ENCODE data around the gene COMMD6.

The COMMD6 gene

DNA sequence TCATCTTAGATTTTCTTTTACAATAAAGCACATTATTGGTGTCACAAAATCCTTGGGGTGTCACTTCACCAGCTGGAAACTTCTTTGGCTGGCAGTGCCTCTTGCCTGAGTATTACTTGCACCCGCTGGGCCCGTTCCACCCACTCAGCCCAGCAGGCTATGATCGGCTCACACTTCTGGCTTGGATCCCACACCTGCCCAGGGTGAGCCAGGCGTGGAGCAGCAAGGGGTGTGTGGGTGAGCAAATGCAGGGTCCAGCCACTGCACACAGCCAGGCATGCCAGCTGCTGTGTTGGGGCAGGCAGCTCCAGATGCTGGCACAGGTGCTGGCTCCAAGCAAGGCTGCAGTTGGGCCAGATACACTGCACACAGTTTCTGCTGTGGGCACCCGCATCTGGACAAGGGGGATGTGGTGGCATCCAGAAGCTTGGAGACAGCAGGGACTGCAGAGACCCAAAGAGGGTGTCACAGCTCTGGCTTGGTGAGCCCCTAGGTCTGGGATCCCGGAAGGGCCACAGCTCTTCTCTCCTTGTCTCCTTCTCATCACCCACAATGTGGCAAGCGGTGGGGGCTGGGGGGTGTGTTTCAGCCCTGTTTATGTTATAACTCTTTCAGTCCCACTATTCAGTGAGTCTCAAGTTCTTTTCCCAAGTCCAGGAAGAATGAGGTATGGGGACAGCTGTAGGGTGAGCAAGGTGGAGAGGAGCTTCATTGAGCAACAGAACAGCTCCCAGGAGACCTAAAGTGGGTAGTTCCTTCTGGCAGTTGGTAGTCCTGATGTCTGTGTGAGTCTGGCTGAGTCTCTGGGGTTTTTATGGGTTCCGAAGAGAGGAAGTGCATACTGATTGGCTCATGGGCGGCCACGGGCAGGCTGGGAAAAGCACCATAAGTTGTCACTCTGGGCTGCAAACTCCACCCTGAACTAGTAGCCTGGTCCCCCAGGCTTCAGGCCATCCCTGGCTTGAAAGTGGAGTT lies 30.3 kb downstream of the COMMD6 start:
- peak overlapping the region; percentile 64 for H3K27ac ChIP-seq

DNA sequence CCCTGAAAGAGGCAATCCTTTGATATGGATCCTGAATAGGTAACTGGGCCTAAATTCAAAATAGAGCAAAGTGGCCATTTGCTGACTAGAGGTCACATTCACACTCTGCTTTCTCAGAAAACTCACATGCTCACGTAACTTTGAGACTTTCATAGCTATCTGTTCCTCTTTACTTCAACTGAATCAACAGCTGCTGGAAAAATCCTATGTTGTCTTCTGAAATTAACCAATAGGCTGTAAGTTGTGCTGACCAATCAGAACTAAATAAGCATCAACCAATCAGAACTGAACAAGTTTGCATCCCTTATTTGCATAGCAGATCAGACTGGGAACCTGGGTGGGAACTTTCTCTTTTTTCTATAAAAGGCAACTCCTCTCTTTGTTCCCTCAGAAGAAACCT lies 31.6 kb downstream of the COMMD6 start:
- Histone ChIP-seq H4K20me1 (no peaks in the 10 kb centered on the region), H3K36me3 (no peaks in the 10 kb centered on the region), H3K27me3 (no peaks in the 10 kb centered on the region), H3K4me3 (no peak overlapping the region), H3K9me3 (peaks cover 14% of the 10 kb centered on the region), H3K27ac (no peak overlapping the region), H3K4me2 (no peak overlapping the region), H3K9ac (no peak overlapping the region), H3K4me1 (peaks cover 63% of the 10 kb centered on the region)
- no peak for TF ChIP-seq Cebpa-rat (IDR thresholded peaks at IDR 0.05)

More for the DNA sequence above, 30.3 kb downstream of the COMMD6 start:
- Histone ChIP-seq H3K4me1 (peaks cover 72% of the 10 kb centered on the region), H3K4me2 (peak overlapping the region; percentile 67), H3K27me3 (no peaks in the 10 kb centered on the region), H3K9me3 (peaks cover 14% of the 10 kb centered on the region), H3K36me3 (no peaks in the 10 kb centered on the region), H4K20me1 (no peaks in the 10 kb centered on the region), H3K9ac (no peak overlapping the region), H3K4me3 (peak overlapping the region; percentile 23)
- TF ChIP-seq Cebpa-rat (IDR thresholded peaks at IDR 0.05) = peak; percentile 64

DNA sequence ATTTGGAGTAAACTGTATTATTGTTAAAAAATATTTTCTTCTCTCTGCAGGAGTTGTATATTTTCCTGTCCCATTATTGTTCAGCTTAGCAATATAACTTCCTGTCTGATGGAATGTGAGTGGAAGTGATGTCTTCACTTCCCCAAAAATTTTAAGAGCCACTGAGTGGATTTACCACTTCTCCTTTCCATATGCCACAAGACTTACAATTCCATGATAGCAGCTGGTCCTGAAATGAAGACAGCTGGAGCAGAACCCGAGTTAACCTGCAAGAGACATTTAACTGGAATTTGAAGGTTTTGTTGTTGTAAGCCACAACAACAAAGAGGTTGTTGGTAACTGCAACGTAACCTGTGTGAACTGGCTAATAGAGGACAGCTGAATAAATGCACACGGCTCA lies 32.3 kb downstream of the COMMD6 start:
- peaks cover 57% of the 10 kb centered on the region for H3K4me1 ChIP-seq
- peak overlapping the region; percentile 10; the same call in 1 of the 2 replicates for H3K4me2 ChIP-seq
- H3K4me3 ChIP-seq = no peak overlapping the region
- no peaks in the 10 kb centered on the region for H4K20me1 ChIP-seq
- H3K9ac ChIP-seq = no peak overlapping the region
- no peaks in the 10 kb centered on the region for H3K27me3 ChIP-seq
- no peak overlapping the region for H3K27ac ChIP-seq
- H3K36me3 ChIP-seq = no peaks in the 10 kb centered on the region
- no peak for TF ChIP-seq Cebpa-rat (IDR thresholded peaks at IDR 0.05)
- H3K9me3 ChIP-seq = peaks cover 14% of the 10 kb centered on the region

DNA sequence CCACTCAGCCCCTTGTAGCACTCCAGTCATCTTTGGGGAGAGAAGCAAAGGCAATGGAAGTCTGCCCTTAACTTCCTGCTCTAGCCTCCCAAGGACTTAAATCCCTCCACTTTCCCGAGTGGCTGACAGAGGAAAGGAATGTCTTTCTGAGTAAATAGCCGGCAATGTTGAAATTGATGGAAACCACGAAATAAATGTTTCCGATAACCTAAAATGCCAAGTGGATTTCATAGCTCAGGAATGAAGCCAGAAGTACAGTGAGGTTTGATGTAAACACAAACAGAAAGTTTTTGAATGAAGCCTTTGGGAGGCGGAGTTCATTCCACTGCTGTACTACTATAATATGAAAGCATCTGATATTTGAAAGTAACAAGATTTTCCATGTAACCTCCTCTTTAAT lies 41.7 kb downstream of the COMMD6 start:
- no peak overlapping the region for H3K27ac ChIP-seq

DNA sequence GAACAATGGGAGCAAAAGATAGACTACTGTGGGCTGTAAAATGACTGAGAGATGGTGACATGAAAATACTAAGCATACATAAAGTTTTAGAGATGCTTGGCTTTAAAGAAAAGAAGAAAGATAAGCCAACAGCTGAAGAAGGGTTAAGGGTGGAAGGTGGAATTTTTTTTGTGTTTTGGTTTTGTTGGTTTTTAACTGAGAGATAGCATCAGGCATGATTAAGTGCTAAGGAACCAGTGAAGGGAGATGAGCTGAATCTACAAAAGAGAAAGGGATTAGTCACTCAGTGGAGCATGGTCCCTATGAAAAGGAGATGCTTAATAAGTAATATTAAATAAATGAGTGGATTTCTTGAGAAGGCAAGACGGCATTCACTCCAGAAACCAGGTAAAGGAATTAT lies 43.1 kb downstream of the COMMD6 start:
- no peak for TF ChIP-seq Cebpa-rat (IDR thresholded peaks at IDR 0.05)
- H3K9me3 ChIP-seq = no peaks in the 10 kb centered on the region

More for the DNA sequence above, 41.7 kb downstream of the COMMD6 start:
- H3K4me3 ChIP-seq = no peak overlapping the region
- H3K4me1 ChIP-seq = no peaks in the 10 kb centered on the region
- H4K20me1 ChIP-seq = no peaks in the 10 kb centered on the region
- H3K9ac ChIP-seq = no peak overlapping the region
- no peaks in the 10 kb centered on the region for H3K9me3 ChIP-seq
- H3K36me3 ChIP-seq = no peaks in the 10 kb centered on the region
- TF ChIP-seq Cebpa-rat (IDR thresholded peaks at IDR 0.05) = no peak
- no peak overlapping the region for H3K4me2 ChIP-seq
- H3K27me3 ChIP-seq = no peaks in the 10 kb centered on the region

DNA sequence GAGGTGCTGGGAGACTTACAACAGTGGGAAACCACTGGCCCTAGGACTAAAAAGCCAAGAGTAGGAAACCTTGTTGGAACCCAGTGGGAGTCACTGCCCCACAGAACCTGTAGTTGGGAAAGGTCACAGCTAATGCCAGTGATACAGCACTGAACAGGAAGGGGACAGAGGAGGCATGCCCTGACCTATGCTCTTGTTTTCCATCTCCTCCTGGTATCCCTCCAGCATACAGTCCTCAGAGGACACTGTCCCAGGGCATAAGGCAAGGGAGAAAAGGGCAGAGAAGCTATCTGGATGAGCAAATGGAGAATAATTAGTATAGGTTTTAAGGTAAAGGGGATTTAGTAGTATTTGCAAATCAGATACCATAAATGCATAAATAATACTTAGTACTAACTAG lies 44.5 kb downstream of the COMMD6 start:
- no peak overlapping the region for H3K27ac ChIP-seq
- H4K20me1 ChIP-seq = no peaks in the 10 kb centered on the region
- no peak overlapping the region for H3K9ac ChIP-seq
- H3K36me3 ChIP-seq = no peaks in the 10 kb centered on the region
- no peak overlapping the region for H3K4me2 ChIP-seq
- no peaks in the 10 kb centered on the region for H3K27me3 ChIP-seq
- H3K4me3 ChIP-seq = no peak overlapping the region
- H3K4me1 ChIP-seq = peaks cover 9% of the 10 kb centered on the region
- H3K9me3 ChIP-seq = no peaks in the 10 kb centered on the region
- no peak for TF ChIP-seq Cebpa-rat (IDR thresholded peaks at IDR 0.05)

More for the DNA sequence above, 43.1 kb downstream of the COMMD6 start:
- H3K4me3 ChIP-seq = no peak overlapping the region
- no peak overlapping the region for H3K4me2 ChIP-seq
- H4K20me1 ChIP-seq = no peaks in the 10 kb centered on the region
- no peak overlapping the region for H3K27ac ChIP-seq
- no peak overlapping the region for H3K9ac ChIP-seq
- H3K27me3 ChIP-seq = no peaks in the 10 kb centered on the region
- H3K4me1 ChIP-seq = peaks cover 6% of the 10 kb centered on the region
- H3K36me3 ChIP-seq = no peaks in the 10 kb centered on the region

DNA sequence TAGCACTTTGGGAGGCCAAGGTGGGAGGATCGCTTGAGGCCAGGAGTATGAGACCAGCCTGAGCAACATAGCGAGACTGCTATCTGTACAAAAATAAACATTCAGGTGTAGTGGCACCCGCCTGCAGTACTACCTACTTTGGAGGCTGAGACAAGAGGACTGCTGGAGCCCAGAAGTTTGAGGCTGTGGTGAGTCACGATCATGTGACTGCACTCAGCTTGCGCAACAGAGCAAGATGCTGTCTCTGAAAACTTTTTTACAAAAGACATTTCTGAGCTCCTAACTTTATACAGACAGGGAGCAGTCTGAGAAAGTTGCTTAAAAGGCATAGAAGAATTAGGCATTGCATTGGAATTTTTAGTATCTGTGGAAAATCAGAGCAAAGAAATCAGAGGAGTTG lies 45.3 kb downstream of the COMMD6 start:
- H3K4me3 ChIP-seq = no peak overlapping the region
- no peak overlapping the region for H3K27ac ChIP-seq
- H3K9me3 ChIP-seq = no peaks in the 10 kb centered on the region
- no peaks in the 10 kb centered on the region for H4K20me1 ChIP-seq
- no peak overlapping the region for H3K4me2 ChIP-seq
- H3K9ac ChIP-seq = no peak overlapping the region
- H3K27me3 ChIP-seq = no peaks in the 10 kb centered on the region
- no peaks in the 10 kb centered on the region for H3K36me3 ChIP-seq
- peaks cover 10% of the 10 kb centered on the region for H3K4me1 ChIP-seq
- TF ChIP-seq Cebpa-rat (IDR thresholded peaks at IDR 0.05) = peak; percentile 59; the same call in 1 of the 2 replicates

DNA sequence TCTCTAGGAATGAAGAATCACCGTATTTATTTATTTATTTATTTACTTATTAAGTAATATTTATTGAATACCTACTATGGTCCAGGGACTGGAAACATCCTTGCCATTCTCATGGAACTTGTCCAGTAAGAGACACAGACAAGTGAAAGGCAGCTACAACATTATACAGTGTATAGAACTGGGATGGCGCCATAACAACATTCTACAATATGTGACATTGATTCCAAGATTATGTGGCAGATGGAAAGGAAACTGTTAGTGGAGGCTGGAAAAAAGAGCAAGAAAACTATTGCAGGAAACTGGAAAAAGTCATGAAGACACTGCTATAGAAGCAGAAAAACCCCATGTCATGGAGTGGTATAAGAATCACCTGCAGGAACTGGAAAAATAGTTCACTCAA lies 46.3 kb downstream of the COMMD6 start:
- Histone ChIP-seq H4K20me1 (no peaks in the 10 kb centered on the region), H3K9me3 (no peaks in the 10 kb centered on the region), H3K27me3 (no peaks in the 10 kb centered on the region), H3K4me3 (no peak overlapping the region), H3K4me2 (no peak overlapping the region), H3K27ac (no peak overlapping the region), H3K36me3 (no peaks in the 10 kb centered on the region), H3K4me1 (peaks cover 20% of the 10 kb centered on the region), H3K9ac (no peak overlapping the region)
- TF ChIP-seq Cebpa-rat (IDR thresholded peaks at IDR 0.05) = no peak

DNA sequence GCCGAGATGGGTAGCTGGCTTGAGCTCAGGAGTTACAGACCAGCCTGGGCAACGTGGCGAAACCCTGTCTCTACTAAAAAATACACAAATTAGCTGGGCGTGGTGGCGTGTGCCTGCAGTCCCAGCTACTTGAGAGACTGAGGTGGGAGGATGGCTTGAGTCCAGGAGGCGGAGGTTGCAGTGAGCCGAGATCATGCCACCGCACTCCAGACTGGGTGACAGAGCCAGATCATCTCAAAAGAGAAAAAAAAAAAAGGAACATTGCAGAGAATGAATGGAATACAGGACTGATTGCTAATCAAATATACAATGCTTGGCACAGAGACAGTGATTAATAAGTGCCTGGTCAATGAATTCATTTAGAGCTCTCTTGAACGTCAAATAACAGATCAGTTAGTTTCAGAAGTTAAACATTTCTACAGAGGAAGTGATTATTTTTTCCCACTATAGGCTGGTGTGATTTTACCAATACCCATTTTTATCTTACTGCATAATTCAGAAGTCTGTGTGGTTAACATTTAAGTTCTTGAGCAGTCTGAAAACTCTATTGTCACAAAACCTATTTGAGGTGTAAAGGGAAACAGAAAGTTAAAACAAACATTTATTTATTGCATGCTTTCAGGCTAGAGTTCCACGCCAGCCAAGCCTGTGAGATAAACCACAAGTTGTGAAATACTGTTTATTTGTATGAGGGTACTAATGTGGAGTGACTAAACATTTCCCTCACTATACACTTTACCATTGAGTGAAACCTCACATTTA lies 48.0 kb downstream of the COMMD6 start:
- H3K27ac ChIP-seq = no peak overlapping the region
- H3K4me2 ChIP-seq = peak overlapping the region; percentile 37; the same call in 1 of the 2 replicates
- H3K9ac ChIP-seq = no peak overlapping the region
- H3K9me3 ChIP-seq = no peaks in the 10 kb centered on the region
- peaks cover 29% of the 10 kb centered on the region for H3K4me1 ChIP-seq
- H3K4me3 ChIP-seq = no peak overlapping the region
- H3K36me3 ChIP-seq = no peaks in the 10 kb centered on the region
- TF ChIP-seq Cebpa-rat (IDR thresholded peaks at IDR 0.05) = no peak
- H4K20me1 ChIP-seq = no peaks in the 10 kb centered on the region
- H3K27me3 ChIP-seq = no peaks in the 10 kb centered on the region

All from BLaER1 (cell line).